RKO (cell line): Measurements from ENCODE around the gene DARS1.

ENCODE experiments used
- DNase-seq: peaks from one replicate; pipeline ENCODE4 v3.0.0-alpha.2; 2016; ENCODE audit warnings: low spot score

DARS1 gene

DNA sequence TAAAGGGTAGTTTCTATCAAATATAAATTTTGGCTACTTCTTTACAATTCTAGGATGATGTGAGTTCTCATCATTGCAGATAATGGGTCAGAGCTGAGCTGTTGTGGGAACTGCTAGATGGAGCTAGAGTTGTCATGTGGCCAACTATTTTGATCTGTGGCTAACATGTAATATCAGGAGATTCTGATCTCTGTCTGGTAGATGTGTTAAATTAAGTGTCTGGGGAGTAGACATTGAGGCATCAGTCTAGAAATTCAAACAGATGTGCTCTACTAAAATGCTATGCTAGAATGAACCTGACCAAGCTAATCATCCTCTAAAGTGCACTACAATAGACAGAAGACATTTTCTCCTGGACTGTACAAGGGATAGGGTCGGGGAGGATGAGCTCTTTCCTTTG lies 30.3 kb upstream of the DARS1 start:
- no peak for DNase-seq

DNA sequence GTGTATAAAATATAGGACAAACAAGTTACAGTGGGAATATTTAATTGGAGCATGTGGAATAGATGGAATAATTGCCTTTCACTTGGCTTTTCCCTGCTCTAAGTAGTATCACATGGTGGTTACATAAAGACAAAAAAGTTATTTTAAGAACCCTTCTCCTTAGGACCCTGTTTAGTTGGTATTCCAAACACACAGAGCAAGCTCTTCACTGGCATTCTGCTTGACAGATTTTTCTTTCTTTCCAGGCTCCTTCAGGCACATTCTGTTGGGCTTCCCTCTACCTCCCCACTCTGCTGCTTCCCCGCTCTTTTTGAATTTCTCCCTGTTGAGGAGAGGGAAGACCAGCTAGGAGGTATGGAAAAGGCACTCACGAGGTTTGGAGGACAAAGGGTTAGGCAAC lies 29.0 kb upstream of the DARS1 start:
- DNase-seq = no peak

GRCh38 chr2:136013955-136014354 lies 28.5 kb upstream of the DARS1 start:
- DNase-seq = no peak

DNA sequence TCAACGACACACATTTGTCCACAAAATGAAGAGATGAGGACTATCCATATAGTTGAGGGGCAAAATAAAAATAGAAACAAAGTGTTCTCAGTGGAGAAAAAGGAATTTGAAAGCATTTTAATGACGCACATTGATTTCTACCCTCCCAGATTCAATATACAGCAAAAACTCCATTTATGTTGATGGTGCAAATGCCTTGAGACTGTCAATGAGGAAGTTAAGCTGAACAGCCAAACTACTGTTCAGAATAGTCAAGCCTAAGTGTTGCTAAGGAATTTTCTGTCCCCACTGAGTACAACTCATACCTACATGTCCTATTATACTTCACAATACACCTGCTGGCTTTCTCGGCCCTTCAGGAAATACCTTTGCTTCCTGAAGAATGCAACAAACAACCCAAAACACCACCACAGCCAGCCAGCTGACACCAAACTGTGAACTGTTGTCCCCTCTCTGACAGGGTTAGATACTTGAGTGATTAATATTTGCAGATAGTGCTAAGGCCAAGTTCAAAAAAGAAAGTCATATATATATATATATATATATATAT lies 27.8 kb upstream of the DARS1 start:
- no peak for DNase-seq

- no peak for DNase-seq
These were observed 26.9 kb upstream of the DARS1 start for GRCh38 chr2:136012315-136012714.

GRCh38 chr2:136010126-136010525 lies 24.7 kb upstream of the DARS1 start:
- no peak for DNase-seq

DNA sequence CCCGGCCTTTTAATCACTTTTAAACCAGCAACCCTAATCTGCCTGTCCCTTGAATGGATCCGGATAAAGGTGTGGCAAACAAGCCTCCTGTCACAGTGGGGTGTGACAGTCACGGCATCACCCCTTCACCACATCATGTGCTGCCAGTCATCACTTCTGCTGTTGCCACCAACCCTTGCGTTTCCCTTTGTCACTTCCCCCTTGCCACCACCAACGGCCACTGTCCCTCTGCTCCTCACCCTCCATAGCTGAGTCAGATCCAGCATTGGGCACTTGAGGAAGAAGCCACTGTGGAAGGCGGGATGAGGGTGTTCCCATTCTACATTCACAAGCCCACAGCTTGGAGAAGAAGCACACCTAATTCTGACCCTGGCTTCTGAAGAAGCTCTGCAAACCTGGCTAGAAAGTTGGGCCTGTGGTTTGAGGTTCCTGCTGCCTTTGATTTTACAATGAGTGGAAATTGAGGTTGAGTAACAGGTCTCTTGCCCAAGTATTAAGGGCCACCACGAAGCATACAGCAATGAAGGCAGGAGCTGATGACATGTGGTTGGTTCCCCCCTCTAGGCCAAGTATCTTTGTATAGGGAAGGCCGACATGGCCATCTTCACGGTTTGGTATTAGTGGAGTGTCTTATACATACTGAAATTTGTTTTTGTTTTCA lies 22.9 kb upstream of the DARS1 start:
- no peak for DNase-seq

GRCh38 chr2:136006658-136007057 lies 21.2 kb upstream of the DARS1 start:
- no peak for DNase-seq

- DNase-seq = no peak
These were observed 20.2 kb upstream of the DARS1 start for GRCh38 chr2:136005462-136006196.

- DNase-seq = no peak
These were observed 19.5 kb upstream of the DARS1 start for GRCh38 chr2:136004965-136005364.

- DNase-seq = no peak
These were observed 15.7 kb upstream of the DARS1 start for GRCh38 chr2:136001131-136001530.

- DNase-seq = no peak
These were observed 15.1 kb upstream of the DARS1 start for GRCh38 chr2:136000502-136000901.

- DNase-seq = no peak
These were observed 14.5 kb upstream of the DARS1 start for GRCh38 chr2:135999899-136000298.

- DNase-seq = no peak
These were observed 13.5 kb upstream of the DARS1 start for GRCh38 chr2:135998879-135999278.

- DNase-seq = no peak
These were observed 12.0 kb upstream of the DARS1 start for GRCh38 chr2:135997380-135997779.

- DNase-seq = no peak
These were observed 10.9 kb upstream of the DARS1 start for GRCh38 chr2:135996304-135996703.

DNA sequence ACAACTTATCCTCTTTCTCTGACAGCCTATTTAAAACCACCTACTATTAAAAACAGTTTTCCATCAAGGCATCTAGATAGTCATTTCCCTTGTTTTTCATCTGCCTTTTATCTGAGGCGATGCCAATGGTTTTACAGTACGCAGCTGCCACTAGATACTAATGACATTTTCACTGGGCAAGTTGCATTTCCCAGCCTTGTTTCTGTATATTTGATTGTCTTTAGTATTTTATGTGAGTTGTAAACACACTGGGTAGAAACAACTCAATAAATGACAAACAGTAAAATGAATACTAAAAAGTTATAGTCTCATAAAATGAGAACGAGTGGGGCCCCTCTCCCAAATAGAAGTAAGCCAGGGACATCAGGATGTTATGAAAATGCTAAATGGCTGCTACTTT lies 8.9 kb upstream of the DARS1 start:
- DNase-seq = no peak

DNA sequence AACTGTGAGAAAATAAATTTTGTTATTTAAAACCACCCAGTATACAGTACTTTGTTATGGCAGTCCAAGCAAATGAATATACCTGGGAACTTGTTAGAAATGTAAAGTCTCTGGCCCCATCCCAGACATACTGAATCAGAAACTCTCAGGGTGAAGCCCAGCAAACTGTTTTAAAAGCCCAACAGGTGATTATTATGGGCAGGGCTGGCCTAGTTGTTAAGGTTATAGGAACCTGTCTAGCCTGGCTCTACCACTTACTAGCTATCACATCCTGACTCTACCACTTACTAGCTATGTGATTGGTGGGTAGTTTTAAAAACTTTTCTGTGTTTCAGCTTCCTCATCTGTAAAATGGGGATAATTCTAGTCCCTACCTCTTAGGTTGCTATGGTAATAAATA lies 8.0 kb upstream of the DARS1 start:
- DNase-seq = no peak

DNA sequence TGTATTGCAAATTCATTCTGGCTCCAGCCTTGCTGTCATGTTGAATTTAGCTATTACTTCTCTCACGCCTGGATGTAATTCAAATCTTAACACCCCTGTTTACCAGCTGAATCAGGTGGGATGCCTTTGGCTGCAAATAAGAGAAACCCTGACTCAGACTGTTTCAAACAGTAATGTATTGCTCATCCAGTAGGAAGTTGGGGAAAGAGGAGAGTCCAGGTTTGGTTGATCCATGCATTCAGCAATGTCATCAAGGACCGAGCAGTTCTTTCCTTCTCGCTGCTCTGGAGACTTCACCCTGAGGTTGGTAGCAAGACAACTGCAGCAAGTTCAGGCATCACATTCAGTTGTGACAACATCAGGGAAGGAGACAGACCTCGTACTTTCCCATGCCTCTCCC lies 6.4 kb upstream of the DARS1 start:
- DNase-seq = peak; percentile 15

DNA sequence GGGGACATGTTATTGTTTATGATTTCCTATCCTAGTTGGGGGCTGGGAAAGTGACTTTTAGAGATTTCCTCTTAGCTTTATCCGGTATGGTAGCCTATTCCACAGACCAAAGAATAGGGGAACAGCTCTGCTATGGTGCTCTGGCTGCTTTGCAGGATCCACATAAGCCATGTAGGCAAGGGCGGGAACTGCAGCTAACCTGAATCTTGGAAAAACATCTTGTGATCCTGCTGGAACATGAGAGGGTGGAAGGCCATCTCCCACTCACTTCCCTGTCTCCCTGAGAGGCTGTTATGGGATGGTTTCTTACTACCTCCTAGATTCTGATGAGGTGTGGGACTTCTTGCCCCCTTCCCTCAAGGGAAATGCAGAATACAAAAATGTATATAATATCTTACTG lies 2.0 kb upstream of the DARS1 start:
- no peak for DNase-seq

- peak; percentile 19 for DNase-seq
These were observed 1.1 kb upstream of the DARS1 start for GRCh38 chr2:135986507-135986906.

DNA sequence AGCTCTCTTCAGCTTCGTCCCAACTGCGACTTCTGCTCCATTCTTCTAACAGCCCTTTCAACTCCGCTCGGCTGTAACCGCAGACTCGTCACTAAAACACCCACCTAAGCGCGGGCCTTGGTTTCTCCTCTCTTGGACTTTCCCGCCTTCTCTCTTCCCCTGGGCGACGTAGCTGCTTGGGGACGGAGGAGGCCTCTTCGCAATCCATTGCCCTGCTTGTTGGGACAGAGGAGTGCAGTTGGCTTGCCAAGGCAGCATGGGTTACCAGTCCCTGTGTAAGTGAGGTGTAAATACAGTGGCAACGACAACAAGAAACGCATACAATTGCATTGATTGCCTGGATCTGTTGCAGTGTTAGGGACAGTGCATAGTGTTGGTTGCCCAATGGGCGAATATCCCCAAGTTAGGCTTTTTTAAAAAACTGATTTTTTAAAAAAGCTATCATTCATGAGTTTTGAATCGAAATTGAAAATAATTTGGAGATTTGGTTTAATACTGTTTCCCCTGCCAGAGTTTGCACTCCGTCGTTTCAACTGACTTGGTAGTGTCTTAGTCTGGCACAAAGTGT lies 484 bp upstream of the DARS1 start:
- peak; percentile 92 for DNase-seq
